A549 (cell line): ENCODE measurements around the gene SAPCD2. TPM values are rescaled to one million over a fixed set of nuclear protein-coding genes. Genes with fewer than 3 reads are reported as not detected.
A peak's percentile ranks its signal among the peaks of the same experiment; 100 is the strongest.

Source experiments
- ATAC-seq, 2 experiments: fragments of 200-7000 bp in 1 of 2; fragments of >200 bp in 1 of 2; cut with Nextera tagmentation in 1 of 2; cut with Tn5 transposase in 1 of 2; 3 replicates each; pipeline versions ENCODE4 v1.8.0 to v1.9.1; 2018 to 2020; ENCODE audit warnings: mild to moderate bottlenecking in 1 of 2, moderate library complexity in 1 of 2
- CTCF ChIA-PET: fragments of 300-600 bp; sonication (Branson Sonifier 250); formaldehyde crosslinking; extraction: SDS; loops from one replicate; lab custom pipeline; 2021; ENCODE audit warnings: antibody characterized with exemption, inconsistent platforms; lab: Yijun Ruan, JAX
- POLR2A ChIA-PET: fragments of 350-600 bp; formaldehyde crosslinking; extraction: SDS; loops from one replicate; lab custom pipeline; 2021; ENCODE audit warnings: antibody characterized with exemption, inconsistent platforms; lab: Yijun Ruan, JAX
- DNase-seq, 2 experiments: peaks; one replicate each; pipeline versions ENCODE4 v3.0.0 to v3.0.0-alpha.2; 2011 to 2016; ENCODE audit warnings: low read depth in 1 of 2, low spot score in 1 of 2
- FAIRE-seq: peaks from 2 replicates; lab custom pipeline; 2011; peaks lifted over from hg19 to GRCh38; lab: Jason Lieb, UNC
- H3K27ac ChIP-seq, 2 experiments: fragments of >200 bp; sonication (Bioruptor Twin); formaldehyde crosslinking; 3 replicates each; pipeline ENCODE4 v1.5.1; 2016 to 2017
- H3K4me1 ChIP-seq: fragments of >200 bp; sonication (Bioruptor Twin); formaldehyde crosslinking; 3 replicates; pipeline ENCODE4 v1.6.1; 2016
- H3K4me2 ChIP-seq: fragments of >200 bp; sonication (Bioruptor Twin); formaldehyde crosslinking; 3 replicates; pipeline ENCODE4 v1.6.1; 2016
- H3K4me3 ChIP-seq: fragments of >200 bp; sonication (Bioruptor Twin); formaldehyde crosslinking; 3 replicates; pipeline ENCODE4 v1.5.1; 2016
- H3K9me3 ChIP-seq: fragments of >200 bp; sonication (Bioruptor Twin); formaldehyde crosslinking; 3 replicates; pipeline ENCODE4 v1.6.1; 2016
- BHLHE40 ChIP-seq: IDR thresholded peaks from 2 replicates; pipeline ENCODE4 v1.6.1; 2012; ENCODE audit warnings: low read depth, low read length, inconsistent platforms
- ELK1 ChIP-seq: fragments of 150-350 bp; IDR thresholded peaks from 2 replicates; pipeline ENCODE4 v1.6.1; 2014; ENCODE audit warnings: low read depth, mild to moderate bottlenecking, low read length
- ESRRA ChIP-seq: fragments of 150-350 bp; IDR thresholded peaks from 2 replicates; pipeline ENCODE4 v1.6.1; 2014; ENCODE audit warnings: mild to moderate bottlenecking, low read length, borderline replicate concordance
- FOSB ChIP-seq: fragments of 250-450 bp; sonication (Bioruptor Pico); IDR thresholded peaks from 2 replicates; pipeline ENCODE4 v1.5.0; 2020; ENCODE audit warnings: mild to moderate bottlenecking, moderate library complexity
- FOXS1 ChIP-seq: fragments of 250-450 bp; sonication (Bioruptor Pico); IDR thresholded peaks from 2 replicates; pipeline ENCODE4 v1.5.0; 2020; ENCODE audit warnings: mild to moderate bottlenecking, moderate library complexity
- HOXA7 ChIP-seq: fragments of 250-450 bp; sonication (Bioruptor Pico); IDR thresholded peaks from 2 replicates; pipeline ENCODE4 v1.5.0; 2020; ENCODE audit warnings: mild to moderate bottlenecking, moderate library complexity
- HOXB13 ChIP-seq: fragments of 250-450 bp; sonication (Bioruptor Pico); IDR thresholded peaks from 2 replicates; pipeline ENCODE4 v1.5.0; 2020; ENCODE audit warnings: low read depth, mild to moderate bottlenecking, moderate library complexity
- JUN ChIP-seq, 2 experiments: fragments of >200 bp; sonication (Bioruptor Twin); formaldehyde crosslinking; IDR thresholded peaks; 2 replicates in 1 of 2; 3 replicates in 1 of 2; pipeline ENCODE4 v1.6.1; 2016 to 2017
- JUNB ChIP-seq: fragments of >200 bp; sonication (Bioruptor Twin); formaldehyde crosslinking; IDR thresholded peaks from 2 replicates; pipeline ENCODE4 v1.6.1; 2016
- KDM1A ChIP-seq: fragments of 200-600 bp; sonication (generic); IDR thresholded peaks from 2 replicates; pipeline ENCODE4 v1.6.1; 2016; ENCODE audit warnings: low read depth, mild to moderate bottlenecking
- KDM5A ChIP-seq: fragments of 200-600 bp; sonication (generic); IDR thresholded peaks from 2 replicates; pipeline ENCODE4 v1.6.1; 2016; ENCODE audit warnings: antibody characterized with exemption, mild to moderate bottlenecking
- MAX ChIP-seq: IDR thresholded peaks from 2 replicates; pipeline ENCODE4 v1.6.1; 2012
- MAZ ChIP-seq: fragments of 150-350 bp; IDR thresholded peaks from 2 replicates; pipeline ENCODE4 v1.6.1; 2014; ENCODE audit warnings: antibody characterized with exemption, low read depth, low read length, borderline replicate concordance
- NFE2L2 ChIP-seq: fragments of 150-350 bp; conservative IDR thresholded peaks from 2 replicates; pipeline ENCODE4 v1.6.1; 2014; ENCODE audit warnings: low read length
- NPAS2 ChIP-seq: fragments of 250-450 bp; sonication (Bioruptor Pico); IDR thresholded peaks from 2 replicates; pipeline ENCODE4 v1.8.0; 2022; ENCODE audit warnings: mild to moderate bottlenecking, moderate library complexity, borderline replicate concordance
- PHF8 ChIP-seq: fragments of 200-600 bp; sonication (generic); IDR thresholded peaks from 2 replicates; pipeline ENCODE4 v1.6.1; 2016; ENCODE audit warnings: low read depth, mild to moderate bottlenecking, antibody characterized with exemption, moderate library complexity, borderline replicate concordance
- POLR2AphosphoS2 ChIP-seq: conservative IDR thresholded peaks from 2 replicates; pipeline ENCODE4 v1.6.1; 2012; ENCODE audit warnings: low read length, improper control_type of control experiment, inconsistent platforms
- RAD21 ChIP-seq, 2 experiments: fragments of >200 bp in 1 of 2; sonication (Bioruptor Twin) in 1 of 2; formaldehyde crosslinking in 1 of 2; IDR thresholded peaks in 1 of 2; conservative IDR thresholded peaks in 1 of 2; 2 replicates in 1 of 2; 3 replicates in 1 of 2; pipeline ENCODE4 v1.6.1; 2012 to 2018; ENCODE audit warnings: inconsistent platforms in 1 of 2
- RCOR1 ChIP-seq: fragments of 150-350 bp; IDR thresholded peaks from 2 replicates; pipeline ENCODE4 v1.6.1; 2014; ENCODE audit warnings: antibody characterized with exemption, low read length, low read depth
- TFCP2L1 ChIP-seq: fragments of 250-450 bp; sonication (Bioruptor Pico); IDR thresholded peaks from 2 replicates; pipeline ENCODE4 v1.5.0; 2021; ENCODE audit warnings: mild to moderate bottlenecking
- TP53 ChIP-seq: fragments of 250-450 bp; sonication (Bioruptor Pico); IDR thresholded peaks from 2 replicates; pipeline ENCODE4 v1.5.0; 2021; ENCODE audit warnings: mild to moderate bottlenecking, moderate library complexity
- ZC3H11A ChIP-seq: fragments of 450-650 bp; IDR thresholded peaks from 2 replicates; pipeline ENCODE4 v1.6.1; 2014; ENCODE audit warnings: antibody characterized with exemption, mild to moderate bottlenecking
- ZSCAN20 ChIP-seq: fragments of 250-450 bp; sonication (Bioruptor Pico); IDR thresholded peaks from 2 replicates; pipeline ENCODE4 v1.8.0; 2022; ENCODE audit warnings: mild to moderate bottlenecking, moderate library complexity
- WGBS: methylation state at CpG from one replicate; pipeline ENCODE4 v1.1.6; 2017; ENCODE audit errors: missing lambda C conversion rate; 5-methylcytosine and 5-hydroxymethylcytosine counted together
- polyA plus RNA-seq, 4 experiments: library from polyadenylated mRNA; depleted of rRNA in 3 of 4; stranded (reverse); fragments of >200 nt; fragmentation: RNase III in 1 of 4; extraction: RNeasy Plus Mini Kit Qiagen cat#74134 plus additional on column Dnase treatment in 1 of 4; gene quantifications; 2 replicates in 3 of 4; 3 replicates in 1 of 4; pipeline ENCODE4 v1.2.3, GENCODE V29; 2011 to 2017
- TF ChIP-seq, protein P1 (sequence below): fragments of >200 bp; sonication (Bioruptor Twin); formaldehyde crosslinking; IDR thresholded peaks from 3 replicates; pipeline ENCODE4 v1.5.1; 2016
- TF ChIP-seq, protein P2 (sequence below): fragments of >200 bp; sonication (Bioruptor Twin); formaldehyde crosslinking; IDR thresholded peaks from 2 replicates; pipeline ENCODE4 v1.6.1; 2016

SAPCD2 gene
- polyA plus RNA-seq, 2 of the 4 experiments (the other 2 are of a cell fraction) = 6.9 to 14.6 TPM

DNA sequence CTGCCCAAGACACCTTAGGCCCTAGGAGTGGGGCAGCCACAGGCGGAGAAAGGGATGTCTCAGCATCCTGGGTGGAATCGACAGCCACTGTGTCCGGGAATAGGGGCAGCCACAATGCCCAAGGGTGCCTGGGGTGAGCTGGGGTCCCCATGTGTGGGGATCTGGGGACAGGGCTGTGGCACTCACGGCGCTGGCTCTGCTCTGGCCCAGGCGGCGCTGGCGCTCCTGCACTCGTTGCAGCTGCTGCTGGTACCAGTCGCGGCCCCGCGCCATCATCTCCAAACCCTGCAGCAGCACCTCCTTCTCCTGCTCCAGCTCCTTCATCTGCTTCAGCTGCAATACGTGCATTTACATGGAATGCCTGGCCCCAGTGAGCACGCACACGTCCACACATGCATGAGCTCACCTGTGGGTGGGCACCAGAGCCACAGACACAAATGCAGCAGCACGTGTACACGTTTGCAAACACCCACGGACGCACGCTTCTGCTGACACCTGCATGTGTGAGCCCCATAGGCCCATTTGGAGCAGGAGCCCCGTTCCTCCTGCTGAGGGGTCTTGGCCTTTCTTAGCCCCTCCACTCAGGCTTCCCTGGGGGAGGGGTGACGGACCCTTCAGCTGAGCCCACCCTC, 4.9 kb downstream of the SAPCD2 start:
- CTCF ChIA-PET = interaction anchor here (0.8 to 19.2 kb wide), 11 partner anchors 12 to 308 kb away, joined by 3 to 656 read pairs (median 15); partner anchors contain the start of genes ABCA2, ENTPD2, FUT7 and LCN8
- TF ChIP-seq FOSB (no peak), PHF8 (no peak), RCOR1 (no peak), BHLHE40 (no peak), MAZ (no peak), JUN (IDR thresholded peaks at IDR 0.05) (no peak), POLR2AphosphoS2 (no peak), KDM5A (no peak), HOXB13 (CRISPR knock-in tag) (no peak), TFCP2L1 (CRISPR knock-in tag) (no peak), HOXA7 (CRISPR knock-in tag) (no peak), RAD21 (conservative IDR thresholded peaks at IDR 0.05 in 1 of 2, IDR thresholded peaks at IDR 0.05 in 1 of 2) (no peak), KDM1A (no peak), FOXS1 (CRISPR knock-in tag) (no peak), MAX (no peak), ZC3H11A (no peak), JUNB (no peak)
- TF ChIP-seq, protein P1, sequence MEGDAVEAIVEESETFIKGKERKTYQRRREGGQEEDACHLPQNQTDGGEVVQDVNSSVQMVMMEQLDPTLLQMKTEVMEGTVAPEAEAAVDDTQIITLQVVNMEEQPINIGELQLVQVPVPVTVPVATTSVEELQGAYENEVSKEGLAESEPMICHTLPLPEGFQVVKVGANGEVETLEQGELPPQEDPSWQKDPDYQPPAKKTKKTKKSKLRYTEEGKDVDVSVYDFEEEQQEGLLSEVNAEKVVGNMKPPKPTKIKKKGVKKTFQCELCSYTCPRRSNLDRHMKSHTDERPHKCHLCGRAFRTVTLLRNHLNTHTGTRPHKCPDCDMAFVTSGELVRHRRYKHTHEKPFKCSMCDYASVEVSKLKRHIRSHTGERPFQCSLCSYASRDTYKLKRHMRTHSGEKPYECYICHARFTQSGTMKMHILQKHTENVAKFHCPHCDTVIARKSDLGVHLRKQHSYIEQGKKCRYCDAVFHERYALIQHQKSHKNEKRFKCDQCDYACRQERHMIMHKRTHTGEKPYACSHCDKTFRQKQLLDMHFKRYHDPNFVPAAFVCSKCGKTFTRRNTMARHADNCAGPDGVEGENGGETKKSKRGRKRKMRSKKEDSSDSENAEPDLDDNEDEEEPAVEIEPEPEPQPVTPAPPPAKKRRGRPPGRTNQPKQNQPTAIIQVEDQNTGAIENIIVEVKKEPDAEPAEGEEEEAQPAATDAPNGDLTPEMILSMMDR = no peak
- TF ChIP-seq, protein P2, sequence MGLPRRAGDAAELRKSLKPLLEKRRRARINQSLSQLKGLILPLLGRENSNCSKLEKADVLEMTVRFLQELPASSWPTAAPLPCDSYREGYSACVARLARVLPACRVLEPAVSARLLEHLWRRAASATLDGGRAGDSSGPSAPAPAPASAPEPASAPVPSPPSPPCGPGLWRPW = no peak
- Histone ChIP-seq H3K9me3 (no peaks in the 10 kb centered on the region), H3K27ac (no peak overlapping the region), H3K4me3 (no peak overlapping the region), H3K4me2 (no peak overlapping the region), H3K4me1 (peaks cover 20% of the 10 kb centered on the region)
- POLR2A ChIA-PET = no interaction called here
- 89% methylated on average over 23 of the region's 23 CpGs for WGBS
- DNase-seq = no peak
- no peak for FAIRE-seq
- no peak for ATAC-seq

GRCh38 chr9:137064880-137065164, 5.5 kb downstream of the SAPCD2 start:
- TF ChIP-seq MAX = no peak
- TF ChIP-seq BHLHE40 = no peak
- no peak for TF ChIP-seq FOSB
- H3K4me1 ChIP-seq = peaks cover 20% of the 10 kb centered on the region
- no peak overlapping the region for H3K27ac ChIP-seq
- H3K4me2 ChIP-seq = no peak overlapping the region
- ATAC-seq = no peak
- POLR2A ChIA-PET = no interaction called here
- no peak for FAIRE-seq
- CTCF ChIA-PET = interaction anchor here (0.5 to 19.2 kb wide), 19 partner anchors 8 to 307 kb away, joined by 3 to 656 read pairs (median 4); partner anchors contain the start of genes ABCA2, ENTPD2, FUT7 and LCN8
- whole genome bisulfite sequencing = 88% methylated on average over 6 of the region's 12 CpGs
- no peak overlapping the region for H3K4me3 ChIP-seq
- DNase-seq = no peak
- H3K9me3 ChIP-seq = no peaks in the 10 kb centered on the region

DNA sequence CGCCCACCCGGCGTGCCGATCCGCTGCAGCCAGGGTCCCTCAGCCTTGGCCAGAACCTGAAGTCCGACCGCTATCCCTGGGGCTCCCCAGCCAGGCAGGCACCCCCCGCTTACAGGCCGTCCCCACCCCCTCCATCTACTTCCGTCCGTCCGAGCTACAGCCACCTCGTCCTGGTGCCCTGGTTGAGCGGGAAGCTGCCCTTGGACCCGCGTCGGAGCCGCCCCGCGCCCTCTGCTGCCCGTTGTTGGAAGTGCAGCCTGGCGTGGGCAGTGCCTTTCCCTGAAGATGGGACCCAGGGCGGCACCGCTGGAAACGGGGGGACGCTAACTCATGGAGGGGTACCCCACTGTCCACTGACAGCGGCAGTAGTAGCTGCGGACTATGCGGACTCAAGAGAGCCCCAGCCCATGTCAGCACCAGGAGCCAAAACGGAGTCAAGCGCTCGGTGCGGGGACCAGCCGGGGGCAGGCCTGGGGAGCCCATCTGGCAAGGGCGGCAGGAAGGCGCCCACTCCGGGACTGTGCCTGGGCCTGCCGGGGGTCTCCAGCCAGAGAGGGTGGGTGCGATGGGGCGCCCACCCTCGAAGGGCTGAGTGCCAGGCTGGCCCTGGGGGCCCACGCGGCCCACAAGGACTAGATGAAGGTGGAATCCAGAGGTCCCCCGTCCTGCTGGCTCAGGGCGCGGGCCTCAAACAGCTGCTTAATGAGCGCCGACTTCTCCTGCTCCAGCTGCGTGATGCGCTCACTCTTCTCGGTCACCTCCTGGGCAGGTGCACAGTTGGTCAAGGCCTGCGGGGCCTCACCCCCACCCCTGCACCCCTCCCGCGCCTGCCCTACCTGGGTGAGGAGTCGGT, 6.1 kb downstream of the SAPCD2 start:
- Histone ChIP-seq H3K9me3 (no peaks in the 10 kb centered on the region), H3K4me2 (no peak overlapping the region), H3K4me1 (peaks cover 15% of the 10 kb centered on the region), H3K4me3 (no peak overlapping the region), H3K27ac (peak overlapping the region in 1 of 2 experiments; percentile 64; a peak in 4 of 6 replicates)
- ChIA-PET CTCF (interaction anchor here (0.5 to 19.2 kb wide), 31 partner anchors 8 to 307 kb away, joined by 3 to 656 read pairs (median 4); partner anchors contain the start of genes ABCA2, ENTPD2, FUT7 and LCN8), POLR2A (interaction anchor here (1.2 kb wide), 1 partner anchor 17 kb away, joined by 3 read pairs; no protein-coding TSS in a partner anchor)
- ATAC-seq = peak; percentile 67 to 78
- FAIRE-seq = no peak
- 75% methylated on average over 15 of the region's 55 CpGs for WGBS
- DNase-seq = peak in 1 of 2 experiments; percentile 64
- no peak for TF ChIP-seq ESRRA
- TF ChIP-seq, protein P1 = peak; percentile 78
- no peak for TF ChIP-seq JUN (IDR thresholded peaks at IDR 0.05)
- TF ChIP-seq KDM1A = no peak
- TF ChIP-seq ELK1 = no peak
- TF ChIP-seq TP53 = no peak
- no peak for TF ChIP-seq NFE2L2
- TF ChIP-seq, protein P2 = no peak
- TF ChIP-seq ZSCAN20 (CRISPR knock-in tag) = no peak
- TF ChIP-seq NPAS2 (CRISPR knock-in tag) = no peak
